Measurements from ENCODE around the gene ZNHIT3.
"Not testable (repeated sequence)": the region's sequence is repeated elsewhere in the genome, so short reads cannot be mapped to it uniquely, and the experiment has no call there.

The ZNHIT3 gene

GRCh38 chr17:36485027-36485426 is 1.5 kb upstream of the ZNHIT3 start:
- no peak for DNase-seq

GRCh38 chr17:36485805-36486203 is 677 bp upstream of the ZNHIT3 start:
- no peak for DNase-seq

GRCh38 chr17:36493956-36494355 is 7.5 kb downstream of the ZNHIT3 start:
- DNase-seq: no peak

GRCh38 chr17:36494674-36495073 is 8.2 kb downstream of the ZNHIT3 start:
- no peak for DNase-seq

- no peak for DNase-seq
These were observed 8.6 kb downstream of the ZNHIT3 start for GRCh38 chr17:36495076-36495578.

GRCh38 chr17:36496018-36496789 is 9.7 kb downstream of the ZNHIT3 start:
- no peak for DNase-seq

- DNase-seq: no peak
These were observed 11.7 kb downstream of the ZNHIT3 start for GRCh38 chr17:36498155-36498554.

GRCh38 chr17:36498560-36499300 is 12.2 kb downstream of the ZNHIT3 start:
- DNase-seq: no peak

GRCh38 chr17:36500745-36501225 is 14.3 kb downstream of the ZNHIT3 start:
- no peak for DNase-seq

GRCh38 chr17:36501351-36501750 is 14.9 kb downstream of the ZNHIT3 start:
- DNase-seq: peak in 1 of 2 experiments; percentile 13

GRCh38 chr17:36501963-36502362 is 15.5 kb downstream of the ZNHIT3 start:
- DNase-seq: no peak

- DNase-seq: no peak
These were observed 17.1 kb downstream of the ZNHIT3 start for GRCh38 chr17:36503456-36504155.

- DNase-seq: no peak
These were observed 17.7 kb downstream of the ZNHIT3 start for GRCh38 chr17:36504156-36504545.

GRCh38 chr17:36505171-36505570 is 18.7 kb downstream of the ZNHIT3 start:
- no peak for DNase-seq

- no peak for DNase-seq
These were observed 19.9 kb downstream of the ZNHIT3 start for GRCh38 chr17:36506249-36506826.

- no peak for DNase-seq
These were observed 20.4 kb downstream of the ZNHIT3 start for GRCh38 chr17:36506831-36507230.

GRCh38 chr17:36507266-36507665 is 20.8 kb downstream of the ZNHIT3 start:
- DNase-seq: no peak

- DNase-seq: not testable (repeated sequence)
These were observed 22.0 kb downstream of the ZNHIT3 start for GRCh38 chr17:36508439-36508838.

GRCh38 chr17:36509272-36509985 is 22.9 kb downstream of the ZNHIT3 start:
- no peak for DNase-seq

- no peak for DNase-seq
These were observed 24.2 kb downstream of the ZNHIT3 start for GRCh38 chr17:36510636-36511035.

GRCh38 chr17:36511216-36511615 is 24.7 kb downstream of the ZNHIT3 start:
- DNase-seq: no peak

- DNase-seq: no peak
These were observed 26.2 kb downstream of the ZNHIT3 start for GRCh38 chr17:36512641-36513040.

All from activated T-cell treated with anti-CD3 and anti-CD28 coated beads, Interleukin-2, amount 50 U/mL, for 48 hours (primary cell).